Omental fat pad (tissue), 4 donors: ENCODE data around the gene MTM1. TPM values are rescaled to one million over a fixed set of nuclear protein-coding genes. Genes with fewer than 3 reads are reported as not detected.

Experiments used
- ATAC-seq: fragments of 150-250 bp; one replicate; pipeline ENCODE4 v1.9.1; 2016; ENCODE audit warnings: mild to moderate bottlenecking, moderate library complexity; ENCODE audit not compliant: low FRiP score
- DNase-seq: peaks from one replicate; pipeline ENCODE4 v3.0.0-alpha.2; 2019; ENCODE audit warnings: low spot score
- CTCF ChIP-seq, 3 donors: fragments of 450-650 bp; IDR thresholded peaks; one replicate each; pipeline ENCODE4 v1.5.1; 2016 to 2017; ENCODE audit warnings: antibody characterized with exemption in 3 of 3, mild to moderate bottlenecking in 3 of 3, moderate library complexity in 2 of 3
- total RNA-seq, 4 donors: library from RNA; depleted of rRNA; stranded (reverse); fragments of >200 nt; gene quantifications; one replicate each; pipeline ENCODE4 v1.1.0, GENCODE V29; 2016

Gene MTM1
- total RNA-seq, 4 donors from 2014 or later = 7.1 to 15.1 (median 9.3) TPM

GRCh38 chrX:150700107-150700506 is 131.7 kb downstream of the MTM1 start:
- ATAC-seq = no peak
- no peak for DNase-seq
- TF ChIP-seq CTCF (IDR thresholded peaks at IDR 0.05) = no peak

DNA sequence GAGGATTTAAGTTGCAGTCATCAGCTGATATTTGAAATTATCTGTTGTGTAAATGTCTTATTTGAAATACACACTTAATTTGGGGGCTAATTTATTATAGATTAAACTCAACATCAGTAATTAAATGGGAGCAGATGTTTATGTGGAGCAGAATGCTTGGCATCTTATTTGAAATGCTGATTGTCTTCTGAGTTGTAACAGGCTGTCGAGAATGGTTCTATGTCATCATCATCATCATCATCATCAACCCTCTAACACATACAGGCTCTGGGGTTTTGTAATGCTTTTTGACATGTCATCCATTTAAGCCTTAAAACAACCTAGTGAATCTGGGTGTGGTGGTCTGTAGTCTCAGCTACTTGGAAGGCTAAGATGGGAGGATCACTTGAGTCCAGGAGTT is 133.0 kb downstream of the MTM1 start:
- no peak for ATAC-seq
- DNase-seq = no peak
- no peak for TF ChIP-seq CTCF (IDR thresholded peaks at IDR 0.05)

DNA sequence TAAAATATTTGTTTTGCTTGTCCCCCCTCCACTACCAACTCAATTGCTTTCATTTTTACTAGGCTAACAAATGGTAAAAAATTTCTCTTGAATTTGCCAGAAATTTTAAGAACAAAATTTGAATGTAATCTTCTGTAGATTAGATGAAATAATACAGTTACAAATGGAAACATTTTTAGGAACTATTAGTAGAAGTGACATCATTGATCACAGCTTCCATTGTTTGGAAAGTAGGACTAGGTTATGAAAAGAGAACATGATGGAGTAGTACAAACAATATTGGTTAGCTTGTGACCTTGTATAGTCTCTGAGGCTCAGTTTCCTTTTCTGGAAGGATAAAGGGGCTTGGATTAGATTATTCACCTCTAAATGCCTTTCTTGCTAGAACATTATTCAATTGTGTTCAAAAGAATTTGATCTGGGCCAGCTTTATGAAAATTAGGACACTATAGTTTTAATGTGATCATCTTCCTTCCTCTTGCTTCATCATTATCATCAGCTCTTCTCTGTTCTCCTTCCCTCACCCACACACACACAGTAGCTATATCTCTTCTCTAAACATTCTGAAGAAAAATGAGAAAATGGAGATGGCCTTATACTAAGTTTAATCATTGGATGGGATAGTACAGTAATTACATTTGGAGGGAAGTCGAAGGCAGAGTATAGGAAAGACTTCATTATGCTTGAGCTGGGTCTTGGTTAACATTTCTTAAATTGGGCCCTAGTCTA is 134.7 kb downstream of the MTM1 start:
- ATAC-seq (no peak), DNase-seq (no peak)
- TF ChIP-seq CTCF (IDR thresholded peaks at IDR 0.05) = no peak

DNA sequence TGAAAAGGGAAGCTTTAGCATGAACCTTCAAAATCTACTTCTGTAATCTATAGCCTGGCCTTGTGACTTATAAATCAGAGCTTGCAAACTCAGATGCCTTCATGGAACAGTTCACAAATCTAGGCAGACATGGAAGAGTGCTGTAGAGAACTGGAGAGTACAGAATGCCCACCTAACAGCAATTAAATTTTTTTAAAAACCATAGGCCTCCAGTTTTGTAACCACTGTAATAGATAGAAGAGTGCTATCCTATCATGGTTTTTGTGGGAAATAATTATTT is 135.2 kb downstream of the MTM1 start:
- no peak for TF ChIP-seq CTCF (IDR thresholded peaks at IDR 0.05)
- ATAC-seq = no peak
- no peak for DNase-seq

DNA sequence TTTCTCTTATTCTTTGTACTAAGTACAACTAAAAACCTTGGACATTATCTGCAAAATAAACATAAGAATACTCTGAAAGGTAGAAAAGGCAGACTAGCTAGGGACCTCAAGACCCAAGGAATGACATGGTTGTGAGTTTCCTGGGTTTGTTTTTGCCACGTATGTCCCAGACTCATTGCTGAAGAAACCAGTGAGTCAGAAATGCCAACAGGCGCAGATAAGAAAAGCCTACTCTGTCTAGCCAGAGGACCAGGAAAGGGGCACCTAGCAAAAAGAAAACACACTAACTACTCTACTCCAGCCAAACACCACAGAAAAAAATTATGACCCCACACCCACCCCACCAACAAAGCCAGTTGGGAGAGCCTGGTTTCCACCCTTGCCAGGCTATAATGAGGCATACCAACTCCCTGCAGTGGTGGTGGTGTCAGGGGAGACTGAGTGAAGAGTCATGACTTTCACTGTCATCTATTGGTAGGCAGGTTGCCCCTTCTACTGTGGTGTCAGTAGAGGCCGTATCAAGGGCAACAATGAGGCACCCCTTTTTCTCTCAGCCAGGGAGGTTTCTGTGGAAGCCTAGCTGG is 135.7 kb downstream of the MTM1 start:
- ATAC-seq (no peak), DNase-seq (no peak)
- no peak for TF ChIP-seq CTCF (IDR thresholded peaks at IDR 0.05)

GRCh38 chrX:150712619-150713018 is 144.2 kb downstream of the MTM1 start:
- TF ChIP-seq CTCF (IDR thresholded peaks at IDR 0.05) = no peak
- ATAC-seq = no peak
- DNase-seq = no peak

- no peak for ATAC-seq
- DNase-seq = no peak
- no peak for TF ChIP-seq CTCF (IDR thresholded peaks at IDR 0.05)
Observed at GRCh38 chrX:150715184-150715583, 146.8 kb downstream of the MTM1 start.
